Stomach (tissue), 4 donors: ENCODE measurements around the gene RAB20.

Experiments
- CTCF ChIP-seq, 7 experiments: fragments of 450-650 bp in 4 of 7; fragments of 200-600 bp in 3 of 7; sonication (generic) in 3 of 7; IDR thresholded peaks; one replicate each; pipeline ENCODE4 v1.5.1; 2016 to 2019; ENCODE audit warnings: antibody characterized with exemption in 7 of 7, control low read depth in 2 of 7, mild to moderate bottlenecking in 1 of 7
- POLR2A ChIP-seq, 4 donors: fragments of 450-650 bp; IDR thresholded peaks; one replicate each; pipeline ENCODE4 v1.6.1; 2016; ENCODE audit warnings: antibody characterized with exemption in 4 of 4, control low read depth in 2 of 4, mild to moderate bottlenecking in 1 of 4, moderate library complexity in 1 of 4
- POLR2AphosphoS5 ChIP-seq, 3 donors: sonication (generic); formaldehyde crosslinking; IDR thresholded peaks; one replicate each; pipeline ENCODE4 v1.6.1; 2016; ENCODE audit warnings: antibody characterized with exemption in 3 of 3

DNA sequence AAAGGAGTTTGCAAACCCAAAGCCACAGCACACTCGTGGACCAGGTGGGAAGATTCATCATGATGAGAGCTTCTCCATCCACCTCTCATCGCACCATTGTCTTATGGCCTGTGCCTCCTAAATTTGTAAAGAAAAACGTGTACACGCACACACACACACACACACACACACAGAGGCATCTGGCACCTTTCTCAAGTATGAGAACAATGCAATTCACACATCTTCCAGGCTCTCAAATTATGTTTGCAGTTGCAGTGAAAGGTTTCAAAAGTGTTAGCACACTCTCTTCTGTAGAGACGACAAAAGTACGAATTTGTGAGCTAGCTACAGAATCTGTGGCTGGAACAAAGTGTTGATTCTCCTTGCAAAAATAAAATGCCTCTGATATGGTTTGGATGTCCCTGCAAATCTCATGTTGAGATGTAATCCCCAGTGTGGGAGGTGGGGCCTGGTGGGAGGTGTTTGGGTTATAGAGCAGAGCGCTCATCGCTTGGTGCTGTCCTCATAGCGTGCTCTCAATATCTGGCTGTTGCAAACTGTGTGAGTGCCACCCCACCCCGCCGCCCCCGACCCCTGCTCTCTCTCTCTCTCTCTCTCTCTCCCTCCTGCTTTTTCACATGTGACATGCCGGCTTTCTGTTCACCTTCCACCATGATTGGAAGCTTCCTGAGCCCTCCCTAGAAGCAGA, 21.8 kb upstream of the RAB20 start:
- TF ChIP-seq POLR2AphosphoS5 (IDR thresholded peaks at IDR 0.05) (no peak), CTCF (IDR thresholded peaks at IDR 0.05) (no peak), POLR2A (IDR thresholded peaks at IDR 0.05) (no peak)
